ENCODE measurements around the gene SCD5.

SCD5 gene

GRCh38 chr4:82758701-82759685, 39.6 kb downstream of the SCD5 start:
- no peak for DNase-seq

GRCh38 chr4:82756061-82756460, 42.5 kb downstream of the SCD5 start:
- no peak for DNase-seq

- DNase-seq: no peak
These were observed 42.9 kb downstream of the SCD5 start for GRCh38 chr4:82755650-82756049.

GRCh38 chr4:82754513-82755165, 44.0 kb downstream of the SCD5 start:
- DNase-seq: no peak

GRCh38 chr4:82753725-82754410, 44.7 kb downstream of the SCD5 start:
- peak; percentile 19 for DNase-seq

GRCh38 chr4:82753238-82753637, 45.4 kb downstream of the SCD5 start:
- no peak for DNase-seq

GRCh38 chr4:82748810-82749470, 49.7 kb downstream of the SCD5 start:
- DNase-seq: no peak

- DNase-seq: no peak
These were observed 50.7 kb downstream of the SCD5 start for GRCh38 chr4:82747686-82748575.

GRCh38 chr4:82746705-82747574, 51.7 kb downstream of the SCD5 start:
- no peak for DNase-seq

- no peak for DNase-seq
These were observed 53.3 kb downstream of the SCD5 start for GRCh38 chr4:82745173-82745842.

- DNase-seq: no peak
These were observed 54.2 kb downstream of the SCD5 start for GRCh38 chr4:82744284-82744968.

- DNase-seq: no peak
These were observed 57.4 kb downstream of the SCD5 start for GRCh38 chr4:82741188-82741587.

- peak; percentile 73 for DNase-seq
These were observed 59.1 kb downstream of the SCD5 start for GRCh38 chr4:82739287-82740190.

GRCh38 chr4:82737354-82737753, 61.2 kb downstream of the SCD5 start:
- no peak for DNase-seq

- no peak for DNase-seq
These were observed 65.0 kb downstream of the SCD5 start for GRCh38 chr4:82733636-82734035.

GRCh38 chr4:82728301-82728700, 70.3 kb downstream of the SCD5 start:
- no peak for DNase-seq

GRCh38 chr4:82726596-82726995, 72.0 kb downstream of the SCD5 start:
- no peak for DNase-seq

GRCh38 chr4:82721819-82722423, 76.7 kb downstream of the SCD5 start:
- DNase-seq: peak; percentile 50
